HepG2 (cell line): ENCODE data around the gene SIGMAR1. TPM values are rescaled to one million over a fixed set of nuclear protein-coding genes. Genes with fewer than 3 reads are reported as not detected.

Source experiments
- BATF2 ChIP-seq: sonication (generic); formaldehyde crosslinking; IDR thresholded peaks from 2 replicates; pipeline ENCODE4 v1.8.0; 2022; ENCODE audit warnings: mild to moderate bottlenecking, missing genetic modification reagents, moderate library complexity
- CBX5 ChIP-seq: sonication (generic); formaldehyde crosslinking; IDR thresholded peaks from 2 replicates; pipeline ENCODE4 v1.4.0; 2020; ENCODE audit warnings: missing genetic modification reagents, borderline replicate concordance
- FLYWCH1 ChIP-seq: sonication (generic); formaldehyde crosslinking; IDR thresholded peaks from 2 replicates; pipeline ENCODE4 v1.8.1; 2023; ENCODE audit warnings: mild to moderate bottlenecking, missing genetic modification reagents
- GZF1 ChIP-seq: sonication (generic); formaldehyde crosslinking; IDR thresholded peaks from 2 replicates; pipeline ENCODE4 v1.5.1; 2020; ENCODE audit warnings: mild to moderate bottlenecking, missing genetic modification reagents
- PCBP1 ChIP-seq: fragments of 200-400 bp; formaldehyde crosslinking; IDR thresholded peaks from 2 replicates; pipeline ENCODE4 v1.6.1; 2017; ENCODE audit warnings: mild to moderate bottlenecking, low read depth, low read length, borderline replicate concordance
- RFX5 ChIP-seq: IDR thresholded peaks from 2 replicates; pipeline ENCODE4 v1.6.1; 2011; ENCODE audit warnings: low read depth, low read length, improper control_type of control experiment
- SOX6 ChIP-seq, 2 experiments: fragments of 450-650 bp in 1 of 2; sonication (generic) in 1 of 2; formaldehyde crosslinking in 1 of 2; IDR thresholded peaks; 2 replicates each; pipeline versions ENCODE4 v1.4.0 to v1.6.1; 2017 to 2020; ENCODE audit warnings: antibody characterized with exemption in 1 of 2, mild to moderate bottlenecking in 1 of 2, missing genetic modification reagents in 1 of 2
- TFDP2 ChIP-seq: sonication (generic); formaldehyde crosslinking; IDR thresholded peaks from 2 replicates; pipeline ENCODE4 v1.4.0; 2020; ENCODE audit warnings: missing genetic modification reagents
- ZNF407 ChIP-seq: sonication (generic); formaldehyde crosslinking; IDR thresholded peaks from one replicate; pipeline ENCODE4 v1.5.1; 2020; ENCODE audit warnings: mild to moderate bottlenecking, missing genetic modification reagents; ENCODE audit errors: not compliant biosample characterization
- ZNF646 ChIP-seq: sonication (generic); formaldehyde crosslinking; IDR thresholded peaks from 2 replicates; pipeline ENCODE4 v1.9.0; 2021; ENCODE audit warnings: mild to moderate bottlenecking, missing genetic modification reagents
- polyA plus RNA-seq, 8 experiments: library from polyadenylated mRNA; depleted of rRNA in 3 of 8; stranded (reverse) in 7 of 8; unstranded in 1 of 8; fragments of >200 nt; fragmentation: Illumina TruSeq in 4 of 8; extraction: Trizol in 4 of 8; gene quantifications; 2 replicates each; pipeline versions ENCODE4 v1.2.1 to v1.2.3, GENCODE V29; 2011 to 2016; ENCODE audit warnings: low read depth in 4 of 8, missing spikeins in 1 of 8, mixed read lengths in 1 of 8; ENCODE audit not compliant: insufficient read depth in 1 of 8
- total RNA-seq, 5 experiments: library from RNA; depleted of rRNA; stranded (reverse); fragments of >200 nt; fragmentation: Illumina TruSeq; extraction: Trizol; gene quantifications; 2 replicates each; pipeline ENCODE4 v1.2.3, GENCODE V29; 2016; ENCODE audit warnings: low read depth in 1 of 5

Gene SIGMAR1
- total and polyA plus RNA-seq, 2 of the 13 experiments (the other 11 are each of a cell fraction or from before 2014, with no cell fraction given), result 38.9 to 60.8 TPM

- TF ChIP-seq ZNF407 (CRISPR knock-in tag), result no peak
- TF ChIP-seq FLYWCH1 (CRISPR knock-in tag), result no peak
- TF ChIP-seq CBX5 (CRISPR knock-in tag), result no peak
- 0 out of 2 replicates have a peak, but pooled peaks have one; percentile 51 for TF ChIP-seq GZF1
- no peak for TF ChIP-seq RFX5
- TF ChIP-seq TFDP2 (CRISPR knock-in tag), result peak; percentile 75
- TF ChIP-seq SOX6 (IDR thresholded peaks at IDR 0.05), result no peak
- TF ChIP-seq SOX6 (CRISPR knock-in tag; IDR thresholded peaks at IDR 0.05), result peak; percentile 72
- 0 out of 2 replicates have a peak, but pooled peaks have one; percentile 17 for TF ChIP-seq PCBP1
- 0 out of 2 replicates have a peak, but pooled peaks have one; percentile 76 for TF ChIP-seq BATF2 (CRISPR knock-in tag)
- TF ChIP-seq ZNF646 (CRISPR knock-in tag), result peak; percentile 94
These were observed 14.5 kb upstream of the SIGMAR1 start, which contains the start of gene IL11RA (continued) for GRCh38 chr9:34651876-34652601.
